ENCODE results near the gene HTRA3. TPM values are rescaled to one million over a fixed set of nuclear protein-coding genes. Genes with fewer than 3 reads are reported as not detected.

The HTRA3 gene
- total RNA-seq, 4 donors from 2014 or later = 3.3 to 22.5 (median 10.3) TPM

- Histone ChIP-seq H3K4me3 (no peak overlapping the region), H3K4me1 (peaks cover 8% of the 10 kb centered on the region), H3K27me3 (peaks cover 4% of the 10 kb centered on the region), H3K27ac (peak overlapping the region; percentile 45), H3K36me3 (no peaks in the 10 kb centered on the region), H3K9me3 (no peaks in the 10 kb centered on the region)
- WGBS = 79% methylated on average over 10 of the region's 10 CpGs
- TF ChIP-seq CTCF (IDR thresholded peaks at IDR 0.05) (no peak), EP300 (IDR thresholded peaks at IDR 0.05) (no peak), POLR2AphosphoS5 (IDR thresholded peaks at IDR 0.05) (no peak), POLR2A (IDR thresholded peaks at IDR 0.05) (no peak)
- peak in 1 of 2 donors; percentile 79 for DNase-seq (ENCODE audit: low spot score in 2 of 2)
Observed at GRCh38 chr4:8341691-8342090, 72.1 kb downstream of the HTRA3 start.

GRCh38 chr4:8342651-8343261, 73.2 kb downstream of the HTRA3 start:
- Histone ChIP-seq H3K4me3 (no peak overlapping the region), H3K36me3 (no peaks in the 10 kb centered on the region), H3K9me3 (no peaks in the 10 kb centered on the region), H3K4me1 (peaks cover 8% of the 10 kb centered on the region), H3K27me3 (peaks cover 4% of the 10 kb centered on the region), H3K27ac (no peak overlapping the region)
- TF ChIP-seq POLR2AphosphoS5 (IDR thresholded peaks at IDR 0.05) (no peak), EP300 (IDR thresholded peaks at IDR 0.05) (no peak)
- WGBS = 90% methylated on average over 13 of the region's 16 CpGs
- DNase-seq (ENCODE audit: low spot score in 2 of 2) = peak; percentile 53 to 63

GRCh38 chr4:8343262-8343966, 73.9 kb downstream of the HTRA3 start:
- peak; percentile 59 to 79 for DNase-seq (ENCODE audit: low spot score in 2 of 2)
- H3K4me3 ChIP-seq = no peak overlapping the region
- no peak overlapping the region for H3K27ac ChIP-seq
- H3K9me3 ChIP-seq = no peaks in the 10 kb centered on the region
- TF ChIP-seq CTCF (IDR thresholded peaks at IDR 0.05) = no peak
- no peak for TF ChIP-seq POLR2AphosphoS5 (IDR thresholded peaks at IDR 0.05)
- H3K36me3 ChIP-seq = no peaks in the 10 kb centered on the region
- peaks cover 8% of the 10 kb centered on the region for H3K4me1 ChIP-seq
- peaks cover 4% of the 10 kb centered on the region for H3K27me3 ChIP-seq
- WGBS = 63% methylated on average over 19 of the region's 28 CpGs

- DNase-seq (ENCODE audit: low spot score in 2 of 2) = peak in 1 of 2 donors; percentile 49
- no peak overlapping the region for H3K27ac ChIP-seq
- TF ChIP-seq EP300 (IDR thresholded peaks at IDR 0.05) (no peak), POLR2AphosphoS5 (IDR thresholded peaks at IDR 0.05) (no peak), POLR2A (IDR thresholded peaks at IDR 0.05) (no peak), CTCF (IDR thresholded peaks at IDR 0.05) (no peak)
- H3K4me1 ChIP-seq = peaks cover 8% of the 10 kb centered on the region
- WGBS = 91% methylated on average over 9 of the region's 11 CpGs
- no peaks in the 10 kb centered on the region for H3K36me3 ChIP-seq
- H3K9me3 ChIP-seq = no peaks in the 10 kb centered on the region
- H3K4me3 ChIP-seq = no peak overlapping the region
- H3K27me3 ChIP-seq = peaks cover 4% of the 10 kb centered on the region
Observed at GRCh38 chr4:8343967-8344331, 74.4 kb downstream of the HTRA3 start.

- peak; percentile 49 to 53 for DNase-seq (ENCODE audit: low spot score in 2 of 2)
- WGBS = 79% methylated on average over 9 of the region's 14 CpGs
- TF ChIP-seq POLR2AphosphoS5 (IDR thresholded peaks at IDR 0.05) = no peak
- H3K27me3 ChIP-seq = peaks cover 4% of the 10 kb centered on the region
- H3K27ac ChIP-seq = no peak overlapping the region
- H3K4me1 ChIP-seq = peaks cover 8% of the 10 kb centered on the region
- no peaks in the 10 kb centered on the region for H3K36me3 ChIP-seq
- H3K9me3 ChIP-seq = no peaks in the 10 kb centered on the region
- no peak overlapping the region for H3K4me3 ChIP-seq
Observed at GRCh38 chr4:8344377-8344776, 74.8 kb downstream of the HTRA3 start.

GRCh38 chr4:8345053-8345945, 75.7 kb downstream of the HTRA3 start:
- 95% methylated on average over 34 of the region's 34 CpGs for WGBS
- TF ChIP-seq POLR2A (IDR thresholded peaks at IDR 0.05) (no peak), EP300 (IDR thresholded peaks at IDR 0.05) (no peak), POLR2AphosphoS5 (IDR thresholded peaks at IDR 0.05) (no peak), CTCF (IDR thresholded peaks at IDR 0.05) (no peak)
- Histone ChIP-seq H3K4me1 (peaks cover 6% of the 10 kb centered on the region), H3K4me3 (no peak overlapping the region), H3K27me3 (peaks cover 4% of the 10 kb centered on the region), H3K9me3 (no peaks in the 10 kb centered on the region), H3K36me3 (no peaks in the 10 kb centered on the region), H3K27ac (no peak overlapping the region)
- peak; percentile 47 to 72 for DNase-seq (ENCODE audit: low spot score in 2 of 2)

Measured in suprapubic skin (tissue), 4 donors.